WTC11 (cell line): ENCODE data around the gene OR4A16. TPM values are rescaled to one million over a fixed set of nuclear protein-coding genes. Genes with fewer than 3 reads are reported as not detected.

Experiments used
- ATAC-seq: fragments of 200-7000 bp; cut with Tn5 transposase; 2 replicates; pipeline ENCODE4 v1.10.0; 2021; ENCODE audit warnings: mild to moderate bottlenecking, moderate library complexity
- CTCF ChIA-PET: fragments of 300-600 bp; sonication (Branson Sonifier 250); formaldehyde crosslinking; loops from one replicate; lab custom pipeline; 2021; ENCODE audit warnings: antibody characterized with exemption; lab: Charles Lee
- POLR2A ChIA-PET: fragments of 350-600 bp; sonication (Branson Sonifier 250); formaldehyde crosslinking; loops from one replicate; lab custom pipeline; 2021; ENCODE audit warnings: antibody characterized with exemption; lab: Charles Lee
- DNase-seq: peaks from one replicate; pipeline ENCODE4 v3.0.0; 2021; ENCODE audit warnings: low spot score
- H3K27ac Mint-ChIP-seq: 2 replicates; pipeline ENCODE4 v1.8.0; 2021; ENCODE audit warnings: mixed read lengths
- H3K27me3 Mint-ChIP-seq: 2 replicates; pipeline ENCODE4 v1.8.0; 2021; ENCODE audit warnings: low read depth, mild to moderate bottlenecking, moderate library complexity, mixed read lengths
- H3K36me3 Mint-ChIP-seq: 2 replicates; pipeline ENCODE4 v1.8.0; 2021; ENCODE audit warnings: mixed read lengths
- H3K4me1 Mint-ChIP-seq: 2 replicates; pipeline ENCODE4 v1.8.0; 2022; ENCODE audit warnings: mixed read lengths
- H3K4me3 Mint-ChIP-seq: 2 replicates; pipeline ENCODE4 v1.8.0; 2021; ENCODE audit warnings: mild to moderate bottlenecking, moderate library complexity, mixed read lengths
- H3K9me3 Mint-ChIP-seq: 2 replicates; pipeline ENCODE4 v1.8.0; 2021; ENCODE audit warnings: mixed read lengths
- AFF4 ChIP-seq: sonication (generic); formaldehyde crosslinking; IDR thresholded peaks from 2 replicates; pipeline ENCODE4 v1.8.1; 2023; ENCODE audit warnings: mild to moderate bottlenecking, missing genetic modification reagents, borderline replicate concordance
- ARID4B ChIP-seq: sonication (generic); formaldehyde crosslinking; IDR thresholded peaks from 2 replicates; pipeline ENCODE4 v1.8.0; 2023; ENCODE audit warnings: missing genetic modification reagents, mild to moderate bottlenecking, borderline replicate concordance
- E2F4 ChIP-seq: sonication (generic); formaldehyde crosslinking; IDR thresholded peaks from 2 replicates; pipeline ENCODE4 v1.8.1; 2022; ENCODE audit warnings: low read depth, mild to moderate bottlenecking, moderate library complexity, missing genetic modification reagents, borderline replicate concordance
- FOXP4 ChIP-seq: sonication (generic); formaldehyde crosslinking; IDR thresholded peaks from 2 replicates; pipeline ENCODE4 v1.8.0; 2022; ENCODE audit warnings: mild to moderate bottlenecking, missing genetic modification reagents
- GABPB1 ChIP-seq: sonication (generic); formaldehyde crosslinking; IDR thresholded peaks from 2 replicates; pipeline ENCODE4 v1.8.1; 2023; ENCODE audit warnings: mild to moderate bottlenecking, missing genetic modification reagents
- IRF1 ChIP-seq: sonication (generic); formaldehyde crosslinking; IDR thresholded peaks from 2 replicates; pipeline ENCODE4 v1.8.0; 2023; ENCODE audit warnings: missing genetic modification reagents
- IRF2 ChIP-seq: sonication (generic); formaldehyde crosslinking; IDR thresholded peaks from 2 replicates; pipeline ENCODE4 v1.8.0; 2022; ENCODE audit warnings: low read depth, missing genetic modification reagents, borderline replicate concordance
- NR1H2 ChIP-seq: sonication (generic); formaldehyde crosslinking; IDR thresholded peaks from 2 replicates; pipeline ENCODE4 v1.9.0; 2021; ENCODE audit warnings: mild to moderate bottlenecking, moderate library complexity, missing genetic modification reagents
- RORB ChIP-seq: fragments of 250-450 bp; sonication (Bioruptor Pico); IDR thresholded peaks from 2 replicates; pipeline ENCODE4 v1.9.0; 2021; ENCODE audit warnings: mild to moderate bottlenecking
- TP53 ChIP-seq: sonication (generic); formaldehyde crosslinking; IDR thresholded peaks from 2 replicates; pipeline ENCODE4 v1.8.1; 2023; ENCODE audit warnings: mild to moderate bottlenecking, missing genetic modification reagents
- USF2 ChIP-seq: sonication (generic); formaldehyde crosslinking; IDR thresholded peaks from 2 replicates; pipeline ENCODE4 v1.8.1; 2023; ENCODE audit warnings: mild to moderate bottlenecking, missing genetic modification reagents, moderate library complexity
- ZNF138 ChIP-seq: sonication (generic); formaldehyde crosslinking; conservative IDR thresholded peaks from 2 replicates; pipeline ENCODE4 v1.8.1; 2022; ENCODE audit warnings: mild to moderate bottlenecking, moderate library complexity, missing genetic modification reagents
- ZNF317 ChIP-seq: sonication (generic); formaldehyde crosslinking; IDR thresholded peaks from 2 replicates; pipeline ENCODE4 v1.8.1; 2023; ENCODE audit warnings: low read depth, mild to moderate bottlenecking, moderate library complexity, missing genetic modification reagents, borderline replicate concordance
- total RNA-seq: library from RNA; stranded (reverse); gene quantifications from 3 replicates; pipeline ENCODE4 v1.2.3, GENCODE V29; 2021

Gene OR4A16
- total RNA-seq, 1 experiment from 2014 or later = not detected

- POLR2A ChIA-PET = no interaction called here
- Mint-ChIP-seq H3K4me3 (no peak within 1 kb of the TSS), H3K4me1 (no peaks in the 10 kb centered on the region), H3K27ac (no peak within 1 kb of the TSS)
- DNase-seq = no peak
- TF ChIP-seq TP53 (CRISPR knock-in tag) = no peak
- TF ChIP-seq USF2 (CRISPR knock-in tag) = no peak
- TF ChIP-seq ZNF317 (CRISPR knock-in tag) = no peak
- no peak for TF ChIP-seq ZNF138 (CRISPR knock-in tag)
- no peak for TF ChIP-seq RORB
- TF ChIP-seq GABPB1 = no peak
- no peak for TF ChIP-seq AFF4 (CRISPR knock-in tag)
- TF ChIP-seq NR1H2 = no peak
- no peak for TF ChIP-seq E2F4 (CRISPR knock-in tag)
- no peak for TF ChIP-seq ARID4B (CRISPR knock-in tag)
- TF ChIP-seq IRF1 = no peak
- TF ChIP-seq FOXP4 (CRISPR knock-in tag) = no peak
- no peak for TF ChIP-seq IRF2 (CRISPR knock-in tag)
- TF ChIP-seq, all 79 proteins: peak for 0
- H3K9me3 Mint-ChIP-seq = peaks cover 80% of the 10 kb centered on the region
- CTCF ChIA-PET = no interaction called here
- peaks cover 7% of the 10 kb centered on the region; the same call in 1 of the 2 replicates for H3K27me3 Mint-ChIP-seq
- ATAC-seq = no peak
- peaks cover 64% of the 10 kb centered on the region for H3K36me3 Mint-ChIP-seq
Observed at GRCh38 chr11:55367674-55368073, 24.7 kb downstream of the OR4A16 start, which contains the start of gene OR4A15. Gene OR4A15 (plus strand): TSS chr11:55367974. CDS start chr11:55367974, 0 bp downstream.

Other genes starting within 250 kb of the OR4A16 start
- not detected in 3 replicates for gene TRIM48, start 81.0 kb upstream of the OR4A16 start, total RNA-seq
- gene OR4A15, start 24.8 kb downstream of the OR4A16 start, total RNA-seq = not detected in 3 replicates
- not detected in 3 replicates for gene OR4C15, start 211.3 kb downstream of the OR4A16 start, total RNA-seq
- gene OR4C16, start 228.9 kb downstream of the OR4A16 start, total RNA-seq = not detected in 3 replicates